Measurements from ENCODE around the gene DNAJC5G.

DNAJC5G gene

GRCh38 chr2:27322766-27323595 is 47.7 kb downstream of the DNAJC5G start, which contains the start of gene MPV17 (continued):
- TF ChIP-seq, protein P1, sequence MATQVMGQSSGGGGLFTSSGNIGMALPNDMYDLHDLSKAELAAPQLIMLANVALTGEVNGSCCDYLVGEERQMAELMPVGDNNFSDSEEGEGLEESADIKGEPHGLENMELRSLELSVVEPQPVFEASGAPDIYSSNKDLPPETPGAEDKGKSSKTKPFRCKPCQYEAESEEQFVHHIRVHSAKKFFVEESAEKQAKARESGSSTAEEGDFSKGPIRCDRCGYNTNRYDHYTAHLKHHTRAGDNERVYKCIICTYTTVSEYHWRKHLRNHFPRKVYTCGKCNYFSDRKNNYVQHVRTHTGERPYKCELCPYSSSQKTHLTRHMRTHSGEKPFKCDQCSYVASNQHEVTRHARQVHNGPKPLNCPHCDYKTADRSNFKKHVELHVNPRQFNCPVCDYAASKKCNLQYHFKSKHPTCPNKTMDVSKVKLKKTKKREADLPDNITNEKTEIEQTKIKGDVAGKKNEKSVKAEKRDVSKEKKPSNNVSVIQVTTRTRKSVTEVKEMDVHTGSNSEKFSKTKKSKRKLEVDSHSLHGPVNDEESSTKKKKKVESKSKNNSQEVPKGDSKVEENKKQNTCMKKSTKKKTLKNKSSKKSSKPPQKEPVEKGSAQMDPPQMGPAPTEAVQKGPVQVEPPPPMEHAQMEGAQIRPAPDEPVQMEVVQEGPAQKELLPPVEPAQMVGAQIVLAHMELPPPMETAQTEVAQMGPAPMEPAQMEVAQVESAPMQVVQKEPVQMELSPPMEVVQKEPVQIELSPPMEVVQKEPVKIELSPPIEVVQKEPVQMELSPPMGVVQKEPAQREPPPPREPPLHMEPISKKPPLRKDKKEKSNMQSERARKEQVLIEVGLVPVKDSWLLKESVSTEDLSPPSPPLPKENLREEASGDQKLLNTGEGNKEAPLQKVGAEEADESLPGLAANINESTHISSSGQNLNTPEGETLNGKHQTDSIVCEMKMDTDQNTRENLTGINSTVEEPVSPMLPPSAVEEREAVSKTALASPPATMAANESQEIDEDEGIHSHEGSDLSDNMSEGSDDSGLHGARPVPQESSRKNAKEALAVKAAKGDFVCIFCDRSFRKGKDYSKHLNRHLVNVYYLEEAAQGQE (tag by site-specific recombination; IDR thresholded peaks at IDR 0.05), result no peak
- no peak for TF ChIP-seq ZBTB10 (tag by site-specific recombination; IDR thresholded peaks at IDR 0.05)
- no peak for TF ChIP-seq ATF2 (tag by site-specific recombination; IDR thresholded peaks at IDR 0.05; ENCODE audit: low read depth)
- peak; percentile 50 for TF ChIP-seq ZFHX2 (tag by site-specific recombination; conservative IDR thresholded peaks at IDR 0.05)
- no peak for TF ChIP-seq ZBTB6 (tag by site-specific recombination; IDR thresholded peaks at IDR 0.05)
- TF ChIP-seq, protein P2, sequence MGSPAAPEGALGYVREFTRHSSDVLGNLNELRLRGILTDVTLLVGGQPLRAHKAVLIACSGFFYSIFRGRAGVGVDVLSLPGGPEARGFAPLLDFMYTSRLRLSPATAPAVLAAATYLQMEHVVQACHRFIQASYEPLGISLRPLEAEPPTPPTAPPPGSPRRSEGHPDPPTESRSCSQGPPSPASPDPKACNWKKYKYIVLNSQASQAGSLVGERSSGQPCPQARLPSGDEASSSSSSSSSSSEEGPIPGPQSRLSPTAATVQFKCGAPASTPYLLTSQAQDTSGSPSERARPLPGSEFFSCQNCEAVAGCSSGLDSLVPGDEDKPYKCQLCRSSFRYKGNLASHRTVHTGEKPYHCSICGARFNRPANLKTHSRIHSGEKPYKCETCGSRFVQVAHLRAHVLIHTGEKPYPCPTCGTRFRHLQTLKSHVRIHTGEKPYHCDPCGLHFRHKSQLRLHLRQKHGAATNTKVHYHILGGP (tag by site-specific recombination; IDR thresholded peaks at IDR 0.05), result no peak
- TF ChIP-seq ZNF404 (tag by site-specific recombination; IDR thresholded peaks at IDR 0.05), result no peak
- TF ChIP-seq ZNF548 (tag by site-specific recombination; IDR thresholded peaks at IDR 0.05), result no peak
- no peak for TF ChIP-seq ZNF654 (tag by site-specific recombination; IDR thresholded peaks at IDR 0.05; ENCODE audit: low read depth)
- TF ChIP-seq, protein P3, sequence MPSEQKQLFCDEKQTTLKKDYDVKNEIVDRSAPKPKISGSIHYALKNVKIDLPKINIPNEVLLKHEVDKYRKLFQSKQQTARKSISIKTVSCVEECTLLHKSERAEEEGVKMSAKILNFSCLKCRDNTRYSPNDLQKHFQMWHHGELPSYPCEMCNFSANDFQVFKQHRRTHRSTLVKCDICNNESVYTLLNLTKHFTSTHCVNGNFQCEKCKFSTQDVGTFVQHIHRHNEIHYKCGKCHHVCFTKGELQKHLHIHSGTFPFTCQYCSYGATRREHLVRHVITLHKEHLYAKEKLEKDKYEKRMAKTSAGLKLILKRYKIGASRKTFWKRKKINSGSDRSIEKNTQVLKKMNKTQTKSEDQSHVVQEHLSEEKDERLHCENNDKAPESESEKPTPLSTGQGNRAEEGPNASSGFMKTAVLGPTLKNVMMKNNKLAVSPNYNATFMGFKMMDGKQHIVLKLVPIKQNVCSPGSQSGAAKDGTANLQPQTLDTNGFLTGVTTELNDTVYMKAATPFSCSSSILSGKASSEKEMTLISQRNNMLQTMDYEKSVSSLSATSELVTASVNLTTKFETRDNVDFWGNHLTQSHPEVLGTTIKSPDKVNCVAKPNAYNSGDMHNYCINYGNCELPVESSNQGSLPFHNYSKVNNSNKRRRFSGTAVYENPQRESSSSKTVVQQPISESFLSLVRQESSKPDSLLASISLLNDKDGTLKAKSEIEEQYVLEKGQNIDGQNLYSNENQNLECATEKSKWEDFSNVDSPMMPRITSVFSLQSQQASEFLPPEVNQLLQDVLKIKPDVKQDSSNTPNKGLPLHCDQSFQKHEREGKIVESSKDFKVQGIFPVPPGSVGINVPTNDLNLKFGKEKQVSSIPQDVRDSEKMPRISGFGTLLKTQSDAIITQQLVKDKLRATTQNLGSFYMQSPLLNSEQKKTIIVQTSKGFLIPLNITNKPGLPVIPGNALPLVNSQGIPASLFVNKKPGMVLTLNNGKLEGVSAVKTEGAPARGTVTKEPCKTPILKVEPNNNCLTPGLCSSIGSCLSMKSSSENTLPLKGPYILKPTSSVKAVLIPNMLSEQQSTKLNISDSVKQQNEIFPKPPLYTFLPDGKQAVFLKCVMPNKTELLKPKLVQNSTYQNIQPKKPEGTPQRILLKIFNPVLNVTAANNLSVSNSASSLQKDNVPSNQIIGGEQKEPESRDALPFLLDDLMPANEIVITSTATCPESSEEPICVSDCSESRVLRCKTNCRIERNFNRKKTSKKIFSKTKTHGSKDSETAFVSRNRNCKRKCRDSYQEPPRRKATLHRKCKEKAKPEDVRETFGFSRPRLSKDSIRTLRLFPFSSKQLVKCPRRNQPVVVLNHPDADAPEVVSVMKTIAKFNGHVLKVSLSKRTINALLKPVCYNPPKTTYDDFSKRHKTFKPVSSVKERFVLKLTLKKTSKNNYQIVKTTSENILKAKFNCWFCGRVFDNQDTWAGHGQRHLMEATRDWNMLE (tag by site-specific recombination; conservative IDR thresholded peaks at IDR 0.05; ENCODE audit: low read depth), result 0 out of 2 replicates have a peak, but pooled peaks have one; percentile 54
- no peak for TF ChIP-seq TCF7L2 (IDR thresholded peaks at IDR 0.05; ENCODE audit: borderline replicate concordance, low read depth, low read length)
- TF ChIP-seq ZNF600 (tag by site-specific recombination; IDR thresholded peaks at IDR 0.05), result peak; percentile 72
- no peak for TF ChIP-seq ZNF48 (tag by site-specific recombination; IDR thresholded peaks at IDR 0.05)
- TF ChIP-seq SETDB1 (IDR thresholded peaks at IDR 0.05; ENCODE audit: insufficient read length, low read length), result no peak
- TF ChIP-seq ZNF202 (tag by site-specific recombination; IDR thresholded peaks at IDR 0.05; ENCODE audit: borderline replicate concordance), result no peak
- no peak for TF ChIP-seq ZNF433 (tag by site-specific recombination; IDR thresholded peaks at IDR 0.05; ENCODE audit: low read depth)
- TF ChIP-seq ZNF777 (tag by site-specific recombination; IDR thresholded peaks at IDR 0.05; ENCODE audit: borderline replicate concordance), result no peak
- no peak for TF ChIP-seq ZNF214 (tag by site-specific recombination; IDR thresholded peaks at IDR 0.05; ENCODE audit: borderline replicate concordance)
- TF ChIP-seq ZNF266 (tag by site-specific recombination; IDR thresholded peaks at IDR 0.05; ENCODE audit: low read depth), result no peak
- no peak for TF ChIP-seq ZNF239 (tag by site-specific recombination; IDR thresholded peaks at IDR 0.05)
- no peak for TF ChIP-seq MZF1 (tag by site-specific recombination; IDR thresholded peaks at IDR 0.05; ENCODE audit: borderline replicate concordance)
- TF ChIP-seq HOXD13 (CRISPR knock-in tag; IDR thresholded peaks at IDR 0.05; ENCODE audit: borderline replicate concordance), result no peak

Measured in HEK293 (cell line).